ENCODE data around the gene TAS1R3. TPM values are rescaled to one million over a fixed set of nuclear protein-coding genes. Genes with fewer than 3 reads are reported as not detected.

Gene TAS1R3
- total and polyA plus RNA-seq, 2 of the 4 experiments (the other 2 are of a cell fraction), result under 0.01 to 0.05 TPM

DNA sequence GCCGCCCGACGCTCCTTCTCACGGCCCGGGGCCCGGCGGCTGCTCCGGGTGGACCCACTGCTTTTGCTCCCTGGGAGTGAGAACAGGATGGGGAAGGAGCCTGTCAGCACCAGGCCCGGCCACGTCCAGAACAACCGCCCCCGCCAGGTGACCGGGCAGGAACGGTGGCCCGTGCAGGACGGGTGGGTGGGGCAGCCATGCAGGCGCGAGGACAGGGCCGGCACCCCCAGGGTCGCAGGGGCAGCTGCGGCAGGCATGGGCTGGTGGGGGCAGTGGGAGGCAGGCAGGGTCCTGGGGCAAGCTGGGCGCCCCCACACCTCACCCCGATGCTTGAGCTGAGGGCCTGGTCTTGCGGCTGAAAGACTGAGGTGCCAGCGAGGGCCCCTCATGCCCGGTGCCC, 5.4 kb downstream of the TAS1R3 start:
- Histone ChIP-seq H3K4me3 (ENCODE audit: insufficient read depth, low read depth, low read length) (no peak overlapping the region), H3K27ac (ENCODE audit: insufficient read depth, low read length) (no peak overlapping the region), H2BK20ac (ENCODE audit: low read depth, low read length) (no peak overlapping the region), H3K9me1 (ENCODE audit: insufficient read depth, low read length) (peaks cover 9% of the 10 kb centered on the region), H4K8ac (ENCODE audit: low read depth in 2 of 2, low read length in 2 of 2) (no peak overlapping the region), H3K9ac (ENCODE audit: low read depth, low read length) (no peak overlapping the region), H3K14ac (replicated peaks; ENCODE audit: low read depth, low read length) (no peak overlapping the region), H4K91ac (ENCODE audit: insufficient read depth, low read depth, low read length) (no peak overlapping the region), H2BK120ac (ENCODE audit: low read depth, low read length) (no peak overlapping the region), H3K4me1 (ENCODE audit: control insufficient read depth, insufficient read depth, low read length) (no peaks in the 10 kb centered on the region), H2AK5ac (ENCODE audit: low read depth, low read length) (no peak overlapping the region), H3K9me3 (ENCODE audit: control insufficient read depth, insufficient read depth, low read length) (no peaks in the 10 kb centered on the region), H3K18ac (ENCODE audit: low read depth, low read length) (no peak overlapping the region), H2BK15ac (ENCODE audit: low read depth, low read length) (no peak overlapping the region), H3K56ac (ENCODE audit: extremely low read depth, insufficient read depth, low read length) (no peak overlapping the region), H2AK9ac (replicated peaks; ENCODE audit: low read depth, low read length, poor library complexity) (no peak overlapping the region), H4K5ac (ENCODE audit: low read depth, low read length) (no peak overlapping the region), H3K27me3 (ENCODE audit: control insufficient read depth, insufficient read depth, low read length) (no peaks in the 10 kb centered on the region), H3K79me1 (ENCODE audit: low read depth in 1 of 2, low read length in 2 of 2) (peaks cover 11 to 15% of the 10 kb centered on the region in 2 experiments), H3K36me3 (ENCODE audit: control insufficient read depth, insufficient read depth, low read length) (peaks cover 46% of the 10 kb centered on the region), H2BK5ac (ENCODE audit: low read depth, low read length, poor library complexity, severe bottlenecking) (no peak overlapping the region), H2AFZ (replicated peaks; ENCODE audit: low read length, poor library complexity) (no peak overlapping the region), H3K4ac (ENCODE audit: low read depth, low read length) (no peak overlapping the region), H3K23ac (ENCODE audit: low read depth, low read length) (no peak overlapping the region), H3K4me2 (ENCODE audit: low read depth, low read length) (no peak overlapping the region), H4K20me1 (ENCODE audit: insufficient read depth, low read length) (peaks cover 14% of the 10 kb centered on the region)
- no peak for ATAC-seq (ENCODE audit: low read depth)
- TF ChIP-seq, protein P1, sequence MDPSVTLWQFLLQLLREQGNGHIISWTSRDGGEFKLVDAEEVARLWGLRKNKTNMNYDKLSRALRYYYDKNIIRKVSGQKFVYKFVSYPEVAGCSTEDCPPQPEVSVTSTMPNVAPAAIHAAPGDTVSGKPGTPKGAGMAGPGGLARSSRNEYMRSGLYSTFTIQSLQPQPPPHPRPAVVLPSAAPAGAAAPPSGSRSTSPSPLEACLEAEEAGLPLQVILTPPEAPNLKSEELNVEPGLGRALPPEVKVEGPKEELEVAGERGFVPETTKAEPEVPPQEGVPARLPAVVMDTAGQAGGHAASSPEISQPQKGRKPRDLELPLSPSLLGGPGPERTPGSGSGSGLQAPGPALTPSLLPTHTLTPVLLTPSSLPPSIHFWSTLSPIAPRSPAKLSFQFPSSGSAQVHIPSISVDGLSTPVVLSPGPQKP (IDR thresholded peaks at IDR 0.05; ENCODE audit: borderline replicate concordance, low read depth, low read length), result no peak
- TF ChIP-seq, protein P2, sequence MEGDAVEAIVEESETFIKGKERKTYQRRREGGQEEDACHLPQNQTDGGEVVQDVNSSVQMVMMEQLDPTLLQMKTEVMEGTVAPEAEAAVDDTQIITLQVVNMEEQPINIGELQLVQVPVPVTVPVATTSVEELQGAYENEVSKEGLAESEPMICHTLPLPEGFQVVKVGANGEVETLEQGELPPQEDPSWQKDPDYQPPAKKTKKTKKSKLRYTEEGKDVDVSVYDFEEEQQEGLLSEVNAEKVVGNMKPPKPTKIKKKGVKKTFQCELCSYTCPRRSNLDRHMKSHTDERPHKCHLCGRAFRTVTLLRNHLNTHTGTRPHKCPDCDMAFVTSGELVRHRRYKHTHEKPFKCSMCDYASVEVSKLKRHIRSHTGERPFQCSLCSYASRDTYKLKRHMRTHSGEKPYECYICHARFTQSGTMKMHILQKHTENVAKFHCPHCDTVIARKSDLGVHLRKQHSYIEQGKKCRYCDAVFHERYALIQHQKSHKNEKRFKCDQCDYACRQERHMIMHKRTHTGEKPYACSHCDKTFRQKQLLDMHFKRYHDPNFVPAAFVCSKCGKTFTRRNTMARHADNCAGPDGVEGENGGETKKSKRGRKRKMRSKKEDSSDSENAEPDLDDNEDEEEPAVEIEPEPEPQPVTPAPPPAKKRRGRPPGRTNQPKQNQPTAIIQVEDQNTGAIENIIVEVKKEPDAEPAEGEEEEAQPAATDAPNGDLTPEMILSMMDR (conservative IDR thresholded peaks at IDR 0.05; ENCODE audit: low read depth, low read length), result no peak
- no peak for TF ChIP-seq CHD1 (IDR thresholded peaks at IDR 0.05; ENCODE audit: low read depth, low read length)
- TF ChIP-seq, protein P3, sequence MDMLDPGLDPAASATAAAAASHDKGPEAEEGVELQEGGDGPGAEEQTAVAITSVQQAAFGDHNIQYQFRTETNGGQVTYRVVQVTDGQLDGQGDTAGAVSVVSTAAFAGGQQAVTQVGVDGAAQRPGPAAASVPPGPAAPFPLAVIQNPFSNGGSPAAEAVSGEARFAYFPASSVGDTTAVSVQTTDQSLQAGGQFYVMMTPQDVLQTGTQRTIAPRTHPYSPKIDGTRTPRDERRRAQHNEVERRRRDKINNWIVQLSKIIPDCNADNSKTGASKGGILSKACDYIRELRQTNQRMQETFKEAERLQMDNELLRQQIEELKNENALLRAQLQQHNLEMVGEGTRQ (IDR thresholded peaks at IDR 0.05; ENCODE audit: low read depth, low read length), result no peak
- TF ChIP-seq BHLHE40 (IDR thresholded peaks at IDR 0.05; ENCODE audit: low read depth, low read length), result no peak
- TF ChIP-seq RAD21 (IDR thresholded peaks at IDR 0.05; ENCODE audit: low read length), result no peak
- no peak for TF ChIP-seq POLR2A (IDR thresholded peaks at IDR 0.05; ENCODE audit: low read depth, low read length)
- no peak for TF ChIP-seq MXI1 (IDR thresholded peaks at IDR 0.05; ENCODE audit: borderline replicate concordance, low read depth, low read length)
- TF ChIP-seq RFX5 (IDR thresholded peaks at IDR 0.05; ENCODE audit: low read depth, low read length), result no peak
- no peak for TF ChIP-seq NFE2L2 (IDR thresholded peaks at IDR 0.05; ENCODE audit: low read depth, low read length)
- no peak for TF ChIP-seq MAZ (IDR thresholded peaks at IDR 0.05; ENCODE audit: borderline replicate concordance, low read depth, low read length)
- TF ChIP-seq CEBPB (IDR thresholded peaks at IDR 0.05; ENCODE audit: low read depth, low read length), result no peak
- dilution Hi-C loops (cut with HindIII; ENCODE audit: low sequenced_read_pairs, unreplicated experiment) (no loop called here), intact Hi-C loops (cut with micrococcal nuclease) (no loop called here), in situ Hi-C loops (cut with MboI; ENCODE audit: low sequenced_read_pairs) (no loop called here)
- WGBS, 2 experiments (ENCODE audit: extremely low coverage in 2 of 2, insufficient read length in 1 of 2), result 95% methylated on average over 20 of the region's 26 CpGs; no CpG with 5 or more reads in 1 of the 2 experiments
- no peak for DNase-seq
- ChIA-PET POLR2A (ENCODE audit: unreplicated experiment) (no interaction called here), CTCF (no interaction called here)
- no TSS peak for BruUV-seq (replicated peaks)
